ENCODE measurements around the gene ADGRB3.
"Not testable (repeated sequence)": the region's sequence is repeated elsewhere in the genome, so short reads cannot be mapped to it uniquely, and the experiment has no call there.

ADGRB3 gene

GRCh38 chr6:68649669-68650068, 14.6 kb downstream of the ADGRB3 start:
- no peak for DNase-seq (ENCODE audit: low read depth in 2 of 2)

- DNase-seq (ENCODE audit: low read depth in 2 of 2) = no peak
Measured at GRCh38 chr6:68650142-68650541, 15.1 kb downstream of the ADGRB3 start.

GRCh38 chr6:68651011-68651985, 16.2 kb downstream of the ADGRB3 start:
- DNase-seq (ENCODE audit: low read depth in 2 of 2) = no peak

GRCh38 chr6:68652117-68652536, 17.0 kb downstream of the ADGRB3 start:
- no peak for DNase-seq (ENCODE audit: low read depth in 2 of 2)

- no peak for DNase-seq (ENCODE audit: low read depth in 2 of 2)
Measured at GRCh38 chr6:68653074-68653705, 18.1 kb downstream of the ADGRB3 start.

DNA sequence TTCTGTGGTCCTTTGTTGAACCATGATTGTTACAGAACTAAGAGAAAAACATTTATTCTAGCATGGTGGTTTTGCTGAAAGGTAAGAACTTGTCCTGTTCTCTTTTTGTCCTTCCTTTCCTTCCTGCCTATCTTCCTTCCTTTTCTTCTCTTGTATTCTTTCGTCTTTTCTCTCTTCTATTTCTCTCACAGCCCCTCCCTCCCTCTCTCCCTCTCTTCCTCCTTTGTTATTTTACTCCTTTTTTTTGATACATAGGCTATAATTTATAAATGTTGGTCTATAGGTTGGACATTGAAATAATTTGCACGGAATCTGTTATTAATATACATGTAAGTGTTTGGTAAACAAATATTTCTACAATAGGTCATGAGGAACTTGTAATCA, 18.6 kb downstream of the ADGRB3 start:
- no peak for DNase-seq (ENCODE audit: low read depth in 2 of 2)

DNA sequence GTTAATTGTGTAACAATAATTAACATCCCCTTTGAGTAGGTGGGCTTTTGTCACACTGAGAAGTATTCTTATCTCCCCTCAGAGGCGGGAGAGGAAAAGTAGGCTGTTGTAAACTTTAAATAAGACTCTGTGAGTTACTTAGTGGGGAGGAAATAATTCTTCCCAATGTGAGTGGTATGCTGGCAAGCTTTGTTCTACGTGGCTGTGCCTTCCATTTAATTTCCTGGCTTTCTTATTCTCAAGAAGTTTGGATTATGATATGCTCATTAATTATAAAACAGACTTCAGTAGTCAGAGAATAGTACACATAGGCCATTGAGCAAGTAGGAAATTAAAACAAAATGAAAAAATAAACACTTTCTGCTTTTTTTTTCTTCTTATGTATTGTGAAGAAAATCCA, 19.1 kb downstream of the ADGRB3 start:
- DNase-seq (ENCODE audit: low read depth in 2 of 2) = no peak

- no peak for DNase-seq (ENCODE audit: low read depth in 2 of 2)
Measured at GRCh38 chr6:68655028-68655427, 19.9 kb downstream of the ADGRB3 start.

DNA sequence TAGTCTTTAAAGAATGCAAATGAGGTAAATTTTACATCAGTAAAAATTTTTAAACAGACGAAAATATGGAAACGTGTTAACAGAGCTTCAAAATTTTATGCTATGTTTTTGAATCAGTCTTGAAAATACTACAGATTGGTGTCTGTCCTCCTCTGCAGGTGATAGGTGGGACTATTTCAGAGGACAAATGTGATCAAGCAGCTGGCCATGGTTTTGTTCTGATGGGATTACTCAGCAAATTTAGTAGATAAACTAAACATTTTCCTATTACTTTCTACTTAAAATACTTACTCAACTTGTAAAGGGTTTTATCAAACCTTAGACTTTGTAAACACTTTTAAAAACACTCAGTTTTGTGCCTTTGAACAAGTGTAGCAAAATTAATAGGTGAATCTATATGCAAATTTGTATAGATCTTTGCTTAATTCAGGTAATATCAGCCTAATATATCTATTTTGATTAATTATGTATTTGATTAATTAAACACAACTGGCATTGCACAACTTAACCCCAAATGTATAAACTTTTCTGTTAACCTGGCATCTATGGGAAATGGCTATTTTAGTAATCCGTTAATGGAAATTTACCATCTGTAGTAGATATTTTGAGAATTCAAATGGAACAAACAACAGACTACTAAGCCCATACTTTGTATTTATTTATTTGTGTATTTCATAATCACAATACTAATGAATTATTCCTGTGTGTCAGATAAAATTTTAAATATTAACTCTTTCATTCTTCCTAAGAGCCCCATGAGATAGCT, 22.5 kb downstream of the ADGRB3 start:
- DNase-seq (ENCODE audit: low read depth in 2 of 2) = no peak

DNA sequence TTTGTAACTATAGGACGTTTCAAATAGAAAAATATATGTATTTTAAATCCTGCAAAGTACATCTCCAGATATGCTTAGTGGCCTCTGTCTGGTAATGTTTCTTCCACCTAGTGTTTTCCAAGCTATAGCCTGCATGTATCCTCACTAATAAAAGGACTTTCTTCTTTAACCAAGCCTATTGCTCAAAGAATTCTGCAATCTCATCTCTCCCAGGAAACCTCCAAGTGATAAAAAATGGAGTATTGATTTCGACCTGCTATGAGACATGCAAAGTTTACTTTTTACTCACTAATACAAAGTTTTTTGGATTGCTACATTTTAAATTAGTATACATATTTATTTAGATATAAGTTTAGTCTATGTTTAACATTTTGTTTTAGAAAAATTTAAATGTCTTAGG, 23.3 kb downstream of the ADGRB3 start:
- no peak for DNase-seq (ENCODE audit: low read depth in 2 of 2)

DNA sequence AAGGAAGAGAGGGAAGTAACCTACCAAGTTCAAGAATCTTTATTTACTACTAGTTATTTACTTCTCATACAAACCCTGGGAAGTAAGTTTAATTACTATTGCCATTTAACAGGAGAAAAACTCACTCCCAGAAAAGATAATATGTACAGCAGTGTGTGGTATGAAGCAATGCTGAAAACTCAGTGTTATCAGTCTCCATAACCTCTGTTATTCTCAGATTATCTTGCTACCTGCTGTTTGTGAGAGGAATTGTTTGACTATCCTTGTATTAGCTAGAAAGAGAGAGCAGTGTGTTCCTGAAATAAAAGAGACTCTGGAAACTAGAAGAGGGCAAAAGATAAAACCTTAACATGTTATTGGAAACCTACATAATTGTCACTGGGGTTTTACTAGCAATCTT, 38.2 kb downstream of the ADGRB3 start:
- DNase-seq (ENCODE audit: low read depth in 2 of 2) = no peak

- DNase-seq (ENCODE audit: low read depth in 2 of 2) = no peak
Measured at GRCh38 chr6:68675548-68675947, 40.5 kb downstream of the ADGRB3 start.

GRCh38 chr6:68676094-68676493, 41.0 kb downstream of the ADGRB3 start:
- DNase-seq (ENCODE audit: low read depth in 2 of 2) = not testable (repeated sequence)

GRCh38 chr6:68677058-68677457, 42.0 kb downstream of the ADGRB3 start:
- DNase-seq (ENCODE audit: low read depth in 2 of 2) = no peak

DNA sequence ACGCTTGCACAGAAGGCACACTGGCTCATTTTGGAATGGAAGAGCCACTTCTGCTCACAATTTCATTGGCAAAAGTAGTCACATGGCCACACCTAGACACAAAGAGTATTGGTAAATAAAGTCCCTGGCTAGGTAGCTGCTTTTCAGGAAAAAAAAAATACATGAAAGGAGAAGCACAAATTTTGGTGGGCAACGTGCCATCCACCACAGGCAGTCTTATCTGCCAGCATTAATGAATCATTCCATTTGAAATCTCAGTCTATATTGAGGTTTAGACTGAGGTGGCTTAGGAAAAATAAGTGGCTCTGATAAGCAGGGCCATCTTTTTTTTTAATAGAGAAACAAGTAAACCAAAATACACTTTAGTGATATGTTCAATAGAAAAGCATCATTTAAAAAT, 44.3 kb downstream of the ADGRB3 start:
- DNase-seq (ENCODE audit: low read depth in 2 of 2) = no peak

GRCh38 chr6:68680264-68680663, 45.2 kb downstream of the ADGRB3 start:
- DNase-seq (ENCODE audit: low read depth in 2 of 2) = no peak

- no peak for DNase-seq (ENCODE audit: low read depth in 2 of 2)
Measured at GRCh38 chr6:68689910-68690309, 54.8 kb downstream of the ADGRB3 start.

GRCh38 chr6:68691120-68691519, 56.0 kb downstream of the ADGRB3 start:
- no peak for DNase-seq (ENCODE audit: low read depth in 2 of 2)

DNA sequence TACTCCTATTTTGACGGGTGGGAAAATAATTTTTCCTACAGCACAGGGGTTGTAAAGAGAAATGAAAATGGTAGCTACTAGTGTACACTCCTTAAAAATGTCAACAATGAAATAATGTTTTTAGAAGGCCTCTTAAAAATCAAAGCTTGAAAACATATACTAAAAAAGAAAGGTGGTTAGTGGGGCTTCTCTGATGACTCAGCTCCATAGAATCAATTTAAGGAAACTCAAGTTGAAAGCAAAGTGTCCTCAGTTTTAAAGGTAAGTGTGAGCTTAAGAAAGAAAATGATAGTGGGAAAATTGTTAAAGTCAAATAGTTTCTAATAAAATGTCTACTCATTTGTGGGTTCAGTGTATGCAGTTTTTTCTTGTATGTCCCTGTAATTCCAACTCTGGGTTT, 58.2 kb downstream of the ADGRB3 start:
- no peak for DNase-seq (ENCODE audit: low read depth in 2 of 2)

GRCh38 chr6:68695403-68695802, 60.3 kb downstream of the ADGRB3 start:
- DNase-seq (ENCODE audit: low read depth in 2 of 2) = no peak

DNA sequence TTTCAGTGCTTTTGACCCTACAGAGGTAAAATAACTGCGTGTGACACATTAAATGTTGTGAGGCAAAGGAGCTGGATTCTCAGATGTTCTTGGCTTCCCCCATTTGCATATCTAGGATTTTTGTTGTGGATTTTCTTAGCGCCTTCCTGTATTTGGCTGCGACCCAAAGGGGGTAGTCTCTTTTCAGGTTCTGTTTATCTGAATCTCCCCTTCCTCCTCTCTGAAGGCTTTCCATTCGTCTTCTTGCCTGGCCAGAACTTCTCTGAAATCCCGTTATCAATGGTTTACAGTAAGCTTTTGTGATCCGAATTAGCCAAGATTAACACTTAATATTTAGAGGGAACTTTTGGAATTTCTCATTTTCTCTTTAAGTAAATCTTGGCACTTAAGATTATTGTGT, 60.8 kb downstream of the ADGRB3 start:
- no peak for DNase-seq (ENCODE audit: low read depth in 2 of 2)

DNA sequence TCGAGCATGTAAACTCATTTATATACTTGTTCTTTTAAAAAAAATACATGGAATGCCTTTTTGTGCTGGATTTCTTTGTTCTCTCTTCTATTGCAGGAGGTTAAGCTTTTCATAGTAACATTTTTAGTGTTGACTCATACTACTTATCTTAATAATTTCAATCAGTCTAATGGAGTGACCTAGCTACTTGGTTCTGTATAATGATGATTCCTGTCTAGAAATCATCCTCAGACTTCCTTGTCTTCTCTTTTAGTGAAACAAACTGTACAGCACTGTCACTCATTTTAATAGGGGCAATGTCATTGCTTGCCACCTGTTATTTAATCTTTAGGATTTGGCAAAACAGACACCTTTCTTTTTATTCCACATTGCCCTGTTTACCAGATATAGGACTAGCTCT, 62.3 kb downstream of the ADGRB3 start:
- no peak for DNase-seq (ENCODE audit: low read depth in 2 of 2)
